Hepatocyte (in vitro differentiated cells): ENCODE results near the gene PNO1.

Experiments used
- EZH2 ChIP-seq: fragments of 200-600 bp; sonication (generic); IDR thresholded peaks from 2 replicates; pipeline ENCODE4 v1.6.1; 2016; ENCODE audit warnings: antibody characterized with exemption, mild to moderate bottlenecking, borderline replicate concordance
- EZH2phosphoT487 ChIP-seq: fragments of 200-600 bp; sonication (generic); IDR thresholded peaks from one replicate; pipeline ENCODE4 v1.6.1; 2018; ENCODE audit warnings: antibody characterized with exemption, mild to moderate bottlenecking, low read depth, moderate library complexity; ENCODE audit not compliant: unreplicated experiment, severe bottlenecking
- TF ChIP-seq, protein P1 (sequence below): fragments of 200-600 bp; sonication (generic); IDR thresholded peaks from 2 replicates; pipeline ENCODE4 v1.5.1; 2016; ENCODE audit warnings: antibody characterized with exemption, mild to moderate bottlenecking; ENCODE audit not compliant: poor library complexity

DNA sequence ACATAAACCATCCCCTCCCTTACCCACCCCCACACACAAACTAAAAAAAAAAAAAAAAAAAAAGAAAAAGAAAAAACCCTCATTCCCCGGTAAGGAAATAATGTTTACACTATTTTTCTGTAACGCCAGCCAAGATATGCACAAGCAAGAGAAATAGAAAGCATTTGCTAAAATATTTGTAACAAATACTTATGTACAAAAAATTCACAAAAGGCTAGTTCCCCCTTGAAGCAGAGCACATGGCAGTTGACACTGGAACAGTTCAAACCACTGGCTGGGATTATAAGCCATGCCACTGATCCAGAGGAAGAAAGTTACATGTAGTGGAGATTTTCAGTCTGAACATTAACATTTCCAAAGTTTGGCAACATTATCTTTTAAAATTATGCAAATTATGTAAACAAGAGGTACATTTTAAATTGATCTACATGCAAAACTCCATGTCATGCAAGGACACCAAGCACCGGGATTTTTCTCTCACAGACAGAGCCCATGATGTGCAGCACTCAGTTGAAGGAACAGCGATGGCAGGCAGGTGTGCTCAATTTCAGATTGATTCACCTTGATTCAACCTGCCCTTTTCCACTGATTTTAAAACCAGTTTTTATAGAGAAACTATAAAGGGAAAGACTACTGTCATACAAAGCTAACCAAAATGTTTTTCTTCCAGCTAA is 21.4 kb downstream of the PNO1 start:
- TF ChIP-seq, protein P1, sequence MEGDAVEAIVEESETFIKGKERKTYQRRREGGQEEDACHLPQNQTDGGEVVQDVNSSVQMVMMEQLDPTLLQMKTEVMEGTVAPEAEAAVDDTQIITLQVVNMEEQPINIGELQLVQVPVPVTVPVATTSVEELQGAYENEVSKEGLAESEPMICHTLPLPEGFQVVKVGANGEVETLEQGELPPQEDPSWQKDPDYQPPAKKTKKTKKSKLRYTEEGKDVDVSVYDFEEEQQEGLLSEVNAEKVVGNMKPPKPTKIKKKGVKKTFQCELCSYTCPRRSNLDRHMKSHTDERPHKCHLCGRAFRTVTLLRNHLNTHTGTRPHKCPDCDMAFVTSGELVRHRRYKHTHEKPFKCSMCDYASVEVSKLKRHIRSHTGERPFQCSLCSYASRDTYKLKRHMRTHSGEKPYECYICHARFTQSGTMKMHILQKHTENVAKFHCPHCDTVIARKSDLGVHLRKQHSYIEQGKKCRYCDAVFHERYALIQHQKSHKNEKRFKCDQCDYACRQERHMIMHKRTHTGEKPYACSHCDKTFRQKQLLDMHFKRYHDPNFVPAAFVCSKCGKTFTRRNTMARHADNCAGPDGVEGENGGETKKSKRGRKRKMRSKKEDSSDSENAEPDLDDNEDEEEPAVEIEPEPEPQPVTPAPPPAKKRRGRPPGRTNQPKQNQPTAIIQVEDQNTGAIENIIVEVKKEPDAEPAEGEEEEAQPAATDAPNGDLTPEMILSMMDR = no peak
- no peak for TF ChIP-seq EZH2
- TF ChIP-seq EZH2phosphoT487 = no peak
